Liver (tissue), 9 donors: ENCODE results near the gene ZCCHC18. TPM values are rescaled to one million over a fixed set of nuclear protein-coding genes. Genes with fewer than 3 reads are reported as not detected.

Experiments used
- DNase-seq: peaks from one replicate; pipeline ENCODE4 v3.0.0-alpha.2; 2017; ENCODE audit warnings: low spot score
- H3K27ac ChIP-seq, 2 donors: one replicate each; pipeline ENCODE4 v1.7.0; 2013; ENCODE audit warnings: inconsistent platforms in 2 of 2, low read length in 2 of 2, control low read depth in 1 of 2, low read depth in 1 of 2, mild to moderate bottlenecking in 1 of 2
- H3K27me3 ChIP-seq, 4 donors: one replicate each; pipeline versions ENCODE4 v1.6.1 to v1.7.0; 2013; ENCODE audit warnings: low read length in 3 of 4, inconsistent platforms in 1 of 4, mild to moderate bottlenecking in 1 of 4, moderate library complexity in 1 of 4; ENCODE audit not compliant: control insufficient read depth in 4 of 4, insufficient read depth in 4 of 4
- H3K36me3 ChIP-seq, 4 donors: one replicate each; pipeline versions ENCODE4 v1.6.1 to v1.7.0; 2013; ENCODE audit warnings: low read length in 3 of 4, mild to moderate bottlenecking in 3 of 4, low read depth in 1 of 4, moderate library complexity in 1 of 4; ENCODE audit not compliant: control insufficient read depth in 4 of 4, insufficient read depth in 3 of 4
- H3K4me1 ChIP-seq, 4 donors: one replicate each; pipeline versions ENCODE4 v1.6.1 to v1.7.0; 2013; ENCODE audit warnings: low read length in 3 of 4, mild to moderate bottlenecking in 3 of 4, moderate library complexity in 1 of 4; ENCODE audit not compliant: control insufficient read depth in 4 of 4, insufficient read depth in 4 of 4
- H3K4me3 ChIP-seq, 3 donors: one replicate each; pipeline versions ENCODE4 v1.6.1 to v1.7.0; 2013; ENCODE audit warnings: low read length in 3 of 3, control low read depth in 1 of 3, low read depth in 1 of 3, mild to moderate bottlenecking in 1 of 3
- H3K9ac ChIP-seq, 2 donors: one replicate each; pipeline ENCODE4 v1.7.0; 2013; ENCODE audit warnings: low read length in 2 of 2, mild to moderate bottlenecking in 2 of 2, moderate library complexity in 2 of 2, control low read depth in 1 of 2, low read depth in 1 of 2
- H3K9me3 ChIP-seq, 4 donors: one replicate each; pipeline versions ENCODE4 v1.6.1 to v1.7.0; 2013; ENCODE audit warnings: low read length in 3 of 4; ENCODE audit not compliant: control insufficient read depth in 4 of 4
- EGR1 ChIP-seq, 2 donors: IDR thresholded peaks; 2 replicates each; pipeline ENCODE4 v1.6.1; 2016 to 2018; ENCODE audit warnings: antibody characterized with exemption in 2 of 2, low read depth in 2 of 2
- FOXA1 ChIP-seq: IDR thresholded peaks from 2 replicates; pipeline ENCODE4 v1.6.1; 2016; ENCODE audit warnings: antibody characterized with exemption
- FOXA2 ChIP-seq: IDR thresholded peaks from 2 replicates; pipeline ENCODE4 v1.6.1; 2016; ENCODE audit warnings: antibody characterized with exemption
- GABPA ChIP-seq, 2 donors: IDR thresholded peaks in 1 of 2; conservative IDR thresholded peaks in 1 of 2; 2 replicates each; pipeline ENCODE4 v1.6.1; 2016; ENCODE audit warnings: antibody characterized with exemption in 2 of 2, mild to moderate bottlenecking in 1 of 2, moderate library complexity in 1 of 2
- HNF4A ChIP-seq, 2 donors: conservative IDR thresholded peaks; 2 replicates each; pipeline ENCODE4 v1.6.1; 2016; ENCODE audit warnings: antibody characterized with exemption in 2 of 2, mild to moderate bottlenecking in 2 of 2
- HNF4G ChIP-seq: IDR thresholded peaks from 2 replicates; pipeline ENCODE4 v1.6.1; 2016; ENCODE audit warnings: antibody characterized with exemption
- JUND ChIP-seq, 2 donors: IDR thresholded peaks; 2 replicates each; pipeline ENCODE4 v1.6.1; 2016; ENCODE audit warnings: antibody characterized with exemption in 2 of 2
- NR2F2 ChIP-seq: IDR thresholded peaks from 2 replicates; pipeline ENCODE4 v1.6.1; 2016; ENCODE audit warnings: antibody characterized with exemption
- RAD21 ChIP-seq, 2 donors: IDR thresholded peaks; 2 replicates each; pipeline ENCODE4 v1.6.1; 2016; ENCODE audit warnings: antibody characterized with exemption in 2 of 2, mild to moderate bottlenecking in 2 of 2
- RXRA ChIP-seq, 2 donors: IDR thresholded peaks; 2 replicates each; pipeline ENCODE4 v1.6.1; 2017 to 2018; ENCODE audit warnings: antibody characterized with exemption in 2 of 2, mild to moderate bottlenecking in 1 of 2
- SP1 ChIP-seq: IDR thresholded peaks from 2 replicates; pipeline ENCODE4 v1.6.1; 2018; ENCODE audit warnings: antibody characterized with exemption, mild to moderate bottlenecking
- TAF1 ChIP-seq: conservative IDR thresholded peaks from 2 replicates; pipeline ENCODE4 v1.6.1; 2016; ENCODE audit warnings: antibody characterized with exemption, mild to moderate bottlenecking
- YY1 ChIP-seq: IDR thresholded peaks from 2 replicates; pipeline ENCODE4 v1.6.1; 2016; ENCODE audit warnings: antibody characterized with exemption, mild to moderate bottlenecking
- WGBS: extraction: QIAGEN DNeasy Blood & Tissue Kit; methylation state at CpG from one replicate; pipeline ENCODE4 v1.1.7; 2013; 5-methylcytosine and 5-hydroxymethylcytosine counted together
- polyA plus RNA-seq, 2 donors: library from polyadenylated mRNA; stranded (reverse) in 1 of 2; unstranded in 1 of 2; fragments of 200-250 nt in 1 of 2; fragments of >200 nt in 1 of 2; fragmentation: Nextera tagmentation in 1 of 2; extraction: Ambion mirVana in 1 of 2; gene quantifications; one replicate each; pipeline versions ENCODE4 v1.2.1 to v1.2.3, GENCODE V29; 2013 to 2015
- total RNA-seq, 2 donors: library from RNA; depleted of rRNA; stranded (reverse); fragments of >200 nt; gene quantifications; one replicate each; pipeline ENCODE4 v1.2.3, GENCODE V29; 2014
- TF ChIP-seq, protein P1 (sequence below): IDR thresholded peaks from 2 replicates; pipeline ENCODE4 v1.6.1; 2016; ENCODE audit warnings: antibody characterized with exemption
- TF ChIP-seq, protein P2 (sequence below): IDR thresholded peaks from 2 replicates; pipeline ENCODE4 v1.6.1; 2016; ENCODE audit warnings: antibody characterized with exemption
- TF ChIP-seq, protein P3 (sequence below): IDR thresholded peaks from 2 replicates; pipeline ENCODE4 v1.6.1; 2016; ENCODE audit warnings: antibody characterized with exemption, mild to moderate bottlenecking
- TF ChIP-seq, protein P4 (sequence below): fragments of 150-350 bp; IDR thresholded peaks from 2 replicates; pipeline ENCODE4 v1.5.1; 2017; ENCODE audit warnings: improper control_type of control experiment, low read depth, low read length; ENCODE audit not compliant: missing input control
- TF ChIP-seq, protein P5 (sequence below): IDR thresholded peaks from 2 replicates; pipeline ENCODE4 v1.6.1; 2016; ENCODE audit warnings: antibody characterized with exemption
- donor health status: healthy.
- donor health status: healthy.
- donor health status: healthy.
- donor health status: healthy.
- donor health status: healthy.

ZCCHC18 gene
- total and polyA plus RNA-seq, 4 donors: 0.05 to 0.25 (median 0.09) TPM; not detected in 1

DNA sequence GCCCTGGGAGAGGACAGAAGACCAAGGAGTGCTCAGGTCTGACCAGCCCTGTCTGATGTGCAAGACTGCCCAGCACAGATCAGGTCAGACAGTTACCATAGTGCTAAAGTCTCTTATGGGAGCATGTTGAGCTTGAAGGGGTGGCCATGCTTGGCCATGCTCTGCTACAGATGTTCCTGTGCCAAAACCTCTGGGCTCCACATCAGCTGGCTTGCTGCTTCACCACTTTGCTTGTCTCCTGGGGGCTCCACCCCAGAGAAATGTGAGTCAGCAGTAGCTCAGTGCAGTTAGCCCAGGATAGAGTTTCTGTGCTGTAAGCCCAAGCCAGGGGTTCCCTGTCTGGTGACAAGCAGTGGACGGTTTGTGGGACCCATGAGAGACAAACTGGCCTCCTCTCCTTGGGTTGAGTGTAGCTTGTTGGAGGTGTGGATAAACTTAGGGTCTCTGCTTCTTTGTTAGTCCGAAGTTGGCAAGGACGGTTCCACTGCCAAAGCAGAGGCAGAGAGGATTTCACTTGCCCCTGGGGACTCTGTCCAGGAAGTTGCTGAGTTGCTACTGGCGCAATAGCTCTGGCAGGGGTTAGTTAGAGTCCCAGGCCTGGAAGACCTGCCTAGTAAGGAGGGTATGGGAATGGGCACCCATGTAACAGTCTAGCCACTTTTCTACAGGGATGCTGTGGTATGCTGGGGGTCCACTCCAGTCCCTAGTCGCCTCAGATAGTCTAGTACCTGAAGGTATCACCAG is 27.6 kb upstream of the ZCCHC18 start:
- WGBS: 72% methylated on average over 5 of the region's 5 CpGs
- no peak for DNase-seq
- Histone ChIP-seq H3K36me3 (no peaks in the 10 kb centered on the region), H3K4me1 (no peaks in the 10 kb centered on the region), H3K27me3 (no peaks in the 10 kb centered on the region), H3K9me3 (peaks cover 0 to 2% (median 0%) of the 10 kb centered on the region in 4 donors), H3K27ac (no peak overlapping the region), H3K9ac (no peak overlapping the region), H3K4me3 (no peak overlapping the region)
- TF ChIP-seq HNF4A (conservative IDR thresholded peaks at IDR 0.05): no peak
- no peak for TF ChIP-seq SP1
- TF ChIP-seq, protein P1, sequence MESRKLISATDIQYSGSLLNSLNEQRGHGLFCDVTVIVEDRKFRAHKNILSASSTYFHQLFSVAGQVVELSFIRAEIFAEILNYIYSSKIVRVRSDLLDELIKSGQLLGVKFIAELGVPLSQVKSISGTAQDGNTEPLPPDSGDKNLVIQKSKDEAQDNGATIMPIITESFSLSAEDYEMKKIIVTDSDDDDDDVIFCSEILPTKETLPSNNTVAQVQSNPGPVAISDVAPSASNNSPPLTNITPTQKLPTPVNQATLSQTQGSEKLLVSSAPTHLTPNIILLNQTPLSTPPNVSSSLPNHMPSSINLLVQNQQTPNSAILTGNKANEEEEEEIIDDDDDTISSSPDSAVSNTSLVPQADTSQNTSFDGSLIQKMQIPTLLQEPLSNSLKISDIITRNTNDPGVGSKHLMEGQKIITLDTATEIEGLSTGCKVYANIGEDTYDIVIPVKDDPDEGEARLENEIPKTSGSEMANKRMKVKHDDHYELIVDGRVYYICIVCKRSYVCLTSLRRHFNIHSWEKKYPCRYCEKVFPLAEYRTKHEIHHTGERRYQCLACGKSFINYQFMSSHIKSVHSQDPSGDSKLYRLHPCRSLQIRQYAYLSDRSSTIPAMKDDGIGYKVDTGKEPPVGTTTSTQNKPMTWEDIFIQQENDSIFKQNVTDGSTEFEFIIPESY: no peak
- TF ChIP-seq HNF4G: no peak
- TF ChIP-seq, protein P2, sequence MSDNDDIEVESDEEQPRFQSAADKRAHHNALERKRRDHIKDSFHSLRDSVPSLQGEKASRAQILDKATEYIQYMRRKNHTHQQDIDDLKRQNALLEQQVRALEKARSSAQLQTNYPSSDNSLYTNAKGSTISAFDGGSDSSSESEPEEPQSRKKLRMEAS: no peak
- TF ChIP-seq TAF1: no peak
- TF ChIP-seq FOXA2: no peak
- TF ChIP-seq RAD21 (IDR thresholded peaks at IDR 0.05): no peak
- no peak for TF ChIP-seq EGR1 (IDR thresholded peaks at IDR 0.05; ENCODE audit: low read depth in 2 of 2)
- TF ChIP-seq RXRA (IDR thresholded peaks at IDR 0.05): no peak
- TF ChIP-seq, protein P3, sequence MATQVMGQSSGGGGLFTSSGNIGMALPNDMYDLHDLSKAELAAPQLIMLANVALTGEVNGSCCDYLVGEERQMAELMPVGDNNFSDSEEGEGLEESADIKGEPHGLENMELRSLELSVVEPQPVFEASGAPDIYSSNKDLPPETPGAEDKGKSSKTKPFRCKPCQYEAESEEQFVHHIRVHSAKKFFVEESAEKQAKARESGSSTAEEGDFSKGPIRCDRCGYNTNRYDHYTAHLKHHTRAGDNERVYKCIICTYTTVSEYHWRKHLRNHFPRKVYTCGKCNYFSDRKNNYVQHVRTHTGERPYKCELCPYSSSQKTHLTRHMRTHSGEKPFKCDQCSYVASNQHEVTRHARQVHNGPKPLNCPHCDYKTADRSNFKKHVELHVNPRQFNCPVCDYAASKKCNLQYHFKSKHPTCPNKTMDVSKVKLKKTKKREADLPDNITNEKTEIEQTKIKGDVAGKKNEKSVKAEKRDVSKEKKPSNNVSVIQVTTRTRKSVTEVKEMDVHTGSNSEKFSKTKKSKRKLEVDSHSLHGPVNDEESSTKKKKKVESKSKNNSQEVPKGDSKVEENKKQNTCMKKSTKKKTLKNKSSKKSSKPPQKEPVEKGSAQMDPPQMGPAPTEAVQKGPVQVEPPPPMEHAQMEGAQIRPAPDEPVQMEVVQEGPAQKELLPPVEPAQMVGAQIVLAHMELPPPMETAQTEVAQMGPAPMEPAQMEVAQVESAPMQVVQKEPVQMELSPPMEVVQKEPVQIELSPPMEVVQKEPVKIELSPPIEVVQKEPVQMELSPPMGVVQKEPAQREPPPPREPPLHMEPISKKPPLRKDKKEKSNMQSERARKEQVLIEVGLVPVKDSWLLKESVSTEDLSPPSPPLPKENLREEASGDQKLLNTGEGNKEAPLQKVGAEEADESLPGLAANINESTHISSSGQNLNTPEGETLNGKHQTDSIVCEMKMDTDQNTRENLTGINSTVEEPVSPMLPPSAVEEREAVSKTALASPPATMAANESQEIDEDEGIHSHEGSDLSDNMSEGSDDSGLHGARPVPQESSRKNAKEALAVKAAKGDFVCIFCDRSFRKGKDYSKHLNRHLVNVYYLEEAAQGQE: no peak
- TF ChIP-seq FOXA1: no peak
- no peak for TF ChIP-seq YY1
- no peak for TF ChIP-seq JUND (IDR thresholded peaks at IDR 0.05)

DNA sequence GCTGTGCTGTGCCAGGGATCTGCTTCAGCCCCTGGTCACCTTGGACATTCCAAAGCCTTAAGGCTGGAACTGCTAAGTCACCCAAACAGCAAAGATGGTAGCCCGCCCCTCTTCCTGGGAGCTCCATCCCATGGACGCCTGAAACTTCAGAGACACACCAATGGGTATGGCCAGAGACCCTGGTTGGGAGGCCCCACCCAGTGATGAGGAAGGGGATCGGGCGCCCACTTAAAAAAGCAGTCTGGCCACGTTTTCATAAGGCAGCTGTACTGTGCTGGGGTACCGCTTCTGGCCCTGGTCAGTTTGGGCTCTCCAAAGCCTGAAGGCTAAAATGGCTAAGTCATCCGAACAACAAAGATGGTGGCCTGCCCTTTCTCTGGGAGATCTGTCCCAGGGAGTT is 26.8 kb upstream of the ZCCHC18 start:
- no peak overlapping the region for H3K27ac ChIP-seq
- 82% methylated on average over 7 of the region's 7 CpGs for WGBS
- DNase-seq: no peak
- H3K9me3 ChIP-seq: peaks cover 0 to 2% (median 0%) of the 10 kb centered on the region in 4 donors
- no peaks in the 10 kb centered on the region for H3K4me1 ChIP-seq
- no peak overlapping the region for H3K9ac ChIP-seq
- no peaks in the 10 kb centered on the region for H3K27me3 ChIP-seq
- TF ChIP-seq SP1: no peak
- no peak for TF ChIP-seq RAD21 (IDR thresholded peaks at IDR 0.05)
- TF ChIP-seq FOXA2: no peak
- TF ChIP-seq, protein P4, sequence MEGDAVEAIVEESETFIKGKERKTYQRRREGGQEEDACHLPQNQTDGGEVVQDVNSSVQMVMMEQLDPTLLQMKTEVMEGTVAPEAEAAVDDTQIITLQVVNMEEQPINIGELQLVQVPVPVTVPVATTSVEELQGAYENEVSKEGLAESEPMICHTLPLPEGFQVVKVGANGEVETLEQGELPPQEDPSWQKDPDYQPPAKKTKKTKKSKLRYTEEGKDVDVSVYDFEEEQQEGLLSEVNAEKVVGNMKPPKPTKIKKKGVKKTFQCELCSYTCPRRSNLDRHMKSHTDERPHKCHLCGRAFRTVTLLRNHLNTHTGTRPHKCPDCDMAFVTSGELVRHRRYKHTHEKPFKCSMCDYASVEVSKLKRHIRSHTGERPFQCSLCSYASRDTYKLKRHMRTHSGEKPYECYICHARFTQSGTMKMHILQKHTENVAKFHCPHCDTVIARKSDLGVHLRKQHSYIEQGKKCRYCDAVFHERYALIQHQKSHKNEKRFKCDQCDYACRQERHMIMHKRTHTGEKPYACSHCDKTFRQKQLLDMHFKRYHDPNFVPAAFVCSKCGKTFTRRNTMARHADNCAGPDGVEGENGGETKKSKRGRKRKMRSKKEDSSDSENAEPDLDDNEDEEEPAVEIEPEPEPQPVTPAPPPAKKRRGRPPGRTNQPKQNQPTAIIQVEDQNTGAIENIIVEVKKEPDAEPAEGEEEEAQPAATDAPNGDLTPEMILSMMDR: no peak
- TF ChIP-seq FOXA1: no peak
- TF ChIP-seq TAF1: no peak
- no peak for TF ChIP-seq JUND (IDR thresholded peaks at IDR 0.05)
- TF ChIP-seq HNF4A (conservative IDR thresholded peaks at IDR 0.05): no peak
- TF ChIP-seq YY1: no peak
- TF ChIP-seq HNF4G: no peak
- TF ChIP-seq, protein P3: no peak
- no peak for TF ChIP-seq GABPA (IDR thresholded peaks at IDR 0.05 in 1 of 2, conservative IDR thresholded peaks at IDR 0.05 in 1 of 2)
- no peak for TF ChIP-seq EGR1 (IDR thresholded peaks at IDR 0.05; ENCODE audit: low read depth in 2 of 2)
- no peak for TF ChIP-seq NR2F2
- no peak for TF ChIP-seq RXRA (IDR thresholded peaks at IDR 0.05)
- TF ChIP-seq, protein P5, sequence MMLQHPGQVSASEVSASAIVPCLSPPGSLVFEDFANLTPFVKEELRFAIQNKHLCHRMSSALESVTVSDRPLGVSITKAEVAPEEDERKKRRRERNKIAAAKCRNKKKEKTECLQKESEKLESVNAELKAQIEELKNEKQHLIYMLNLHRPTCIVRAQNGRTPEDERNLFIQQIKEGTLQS: no peak
- H3K4me3 ChIP-seq: no peak overlapping the region
- no peaks in the 10 kb centered on the region for H3K36me3 ChIP-seq
